Measurements from ENCODE around the gene IL26.

IL26 gene

DNA sequence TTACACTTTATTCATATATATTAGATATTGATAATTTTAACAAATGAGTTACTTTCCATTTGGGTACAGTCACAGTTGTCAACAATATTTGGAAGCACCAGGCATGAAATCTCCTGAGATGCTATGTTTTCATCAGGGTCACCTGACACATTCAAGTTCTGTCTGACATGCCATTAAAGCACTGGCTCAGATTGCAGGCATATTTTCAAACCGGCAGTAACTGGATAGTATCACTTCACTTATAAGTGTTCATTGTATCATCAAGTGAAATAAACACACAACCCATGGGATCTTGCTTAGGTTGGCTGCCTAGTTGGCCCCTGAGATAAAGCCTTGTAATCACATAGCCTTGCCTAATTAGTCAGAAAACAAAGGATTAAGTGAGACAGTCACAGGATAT, 70.8 kb downstream of the IL26 start:
- DNase-seq (ENCODE audit: low spot score) = no peak

Data from CD4-positive, alpha-beta T cell treated with Interleukin-6 at 100 ng/mL for 8 hours (primary cell).